ENCODE measurements around the gene KLF3.

- TF ChIP-seq, protein P1, sequence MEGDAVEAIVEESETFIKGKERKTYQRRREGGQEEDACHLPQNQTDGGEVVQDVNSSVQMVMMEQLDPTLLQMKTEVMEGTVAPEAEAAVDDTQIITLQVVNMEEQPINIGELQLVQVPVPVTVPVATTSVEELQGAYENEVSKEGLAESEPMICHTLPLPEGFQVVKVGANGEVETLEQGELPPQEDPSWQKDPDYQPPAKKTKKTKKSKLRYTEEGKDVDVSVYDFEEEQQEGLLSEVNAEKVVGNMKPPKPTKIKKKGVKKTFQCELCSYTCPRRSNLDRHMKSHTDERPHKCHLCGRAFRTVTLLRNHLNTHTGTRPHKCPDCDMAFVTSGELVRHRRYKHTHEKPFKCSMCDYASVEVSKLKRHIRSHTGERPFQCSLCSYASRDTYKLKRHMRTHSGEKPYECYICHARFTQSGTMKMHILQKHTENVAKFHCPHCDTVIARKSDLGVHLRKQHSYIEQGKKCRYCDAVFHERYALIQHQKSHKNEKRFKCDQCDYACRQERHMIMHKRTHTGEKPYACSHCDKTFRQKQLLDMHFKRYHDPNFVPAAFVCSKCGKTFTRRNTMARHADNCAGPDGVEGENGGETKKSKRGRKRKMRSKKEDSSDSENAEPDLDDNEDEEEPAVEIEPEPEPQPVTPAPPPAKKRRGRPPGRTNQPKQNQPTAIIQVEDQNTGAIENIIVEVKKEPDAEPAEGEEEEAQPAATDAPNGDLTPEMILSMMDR (IDR thresholded peaks at IDR 0.05): no peak
- no peak for TF ChIP-seq POLR2A (IDR thresholded peaks at IDR 0.05)
Observed at GRCh38 chr4:38641811-38642210, 22.2 kb upstream of the KLF3 start.
